NCI-H2196 treated with DMSO at 0.1 percent for 48 hours (cell line): ENCODE data around the gene PMEPA1.

Experiments used
- DNase-seq: peaks from one replicate; lab custom pipeline; 2025; ENCODE audit not compliant: unreplicated experiment; lab: John Stamatoyannopoulos, UW

Gene PMEPA1

GRCh38 chr20:57709823-57710799 is at the start of gene PMEPA1:
Gene PMEPA1 (minus strand): TSS chr20:57710015. CDS start chr20:57709582, 433 bp downstream.
- peak; percentile 85 for DNase-seq

- no peak for DNase-seq
Measured at GRCh38 chr20:57757767-57758166, 48.0 kb upstream of the PMEPA1 start.

- DNase-seq: no peak
Measured at GRCh38 chr20:57756921-57757320, 47.1 kb upstream of the PMEPA1 start.

GRCh38 chr20:57756213-57756612 is 46.4 kb upstream of the PMEPA1 start:
- DNase-seq: no peak

- no peak for DNase-seq
Measured at GRCh38 chr20:57755609-57756008, 45.8 kb upstream of the PMEPA1 start.

GRCh38 chr20:57754190-57754589 is 44.4 kb upstream of the PMEPA1 start:
- DNase-seq: no peak

GRCh38 chr20:57753332-57754164 is 43.7 kb upstream of the PMEPA1 start:
- no peak for DNase-seq

- no peak for DNase-seq
Measured at GRCh38 chr20:57751411-57751810, 41.6 kb upstream of the PMEPA1 start.

- DNase-seq: no peak
Measured at GRCh38 chr20:57749869-57750268, 40.1 kb upstream of the PMEPA1 start.

GRCh38 chr20:57749131-57749690 is 39.4 kb upstream of the PMEPA1 start:
- no peak for DNase-seq

GRCh38 chr20:57748601-57749130 is 38.9 kb upstream of the PMEPA1 start:
- DNase-seq: peak; percentile 43

- no peak for DNase-seq
Measured at GRCh38 chr20:57747861-57748481, 38.2 kb upstream of the PMEPA1 start.

GRCh38 chr20:57746832-57747404 is 37.1 kb upstream of the PMEPA1 start:
- DNase-seq: no peak

GRCh38 chr20:57746201-57746600 is 36.4 kb upstream of the PMEPA1 start:
- no peak for DNase-seq

GRCh38 chr20:57744206-57744605 is 34.4 kb upstream of the PMEPA1 start:
- no peak for DNase-seq

GRCh38 chr20:57743450-57744095 is 33.8 kb upstream of the PMEPA1 start:
- no peak for DNase-seq

- DNase-seq: no peak
Measured at GRCh38 chr20:57742507-57743181, 32.8 kb upstream of the PMEPA1 start.

GRCh38 chr20:57738484-57738883 is 28.7 kb upstream of the PMEPA1 start:
- DNase-seq: no peak

GRCh38 chr20:57738053-57738452 is 28.2 kb upstream of the PMEPA1 start:
- no peak for DNase-seq
